Measurements from ENCODE around the gene GABARAP. TPM values are rescaled to one million over a fixed set of nuclear protein-coding genes. Genes with fewer than 3 reads are reported as not detected.

Gene GABARAP
- polyA plus RNA-seq, 1 donor from 2014 or later = 384 TPM

DNA sequence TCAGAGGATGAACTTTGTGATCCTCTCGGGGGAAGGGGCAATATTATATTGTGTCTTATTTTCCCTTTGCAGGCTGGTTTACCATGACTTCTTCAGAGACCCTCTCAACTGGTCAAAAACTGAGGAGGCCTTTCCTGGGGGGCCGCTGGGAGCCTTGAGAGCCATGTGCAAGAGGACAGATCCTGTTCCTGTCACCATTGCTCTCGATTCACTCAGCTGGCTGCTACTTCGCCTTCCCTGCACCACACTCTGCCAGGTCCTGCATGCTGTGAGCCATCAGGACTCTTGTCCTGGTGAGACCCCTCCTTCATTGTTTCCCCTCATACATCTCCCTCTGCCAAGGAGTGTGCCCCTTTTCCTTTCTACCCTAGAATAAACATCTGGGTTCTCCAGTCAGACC is 12.3 kb upstream of the GABARAP start:
- H3K27ac ChIP-seq (ENCODE audit: low read length) = no peak overlapping the region
- no peaks in the 10 kb centered on the region for H3K9me2 ChIP-seq (ENCODE audit: insufficient read depth, low read length)
- no peak overlapping the region for H2AFZ ChIP-seq (ENCODE audit: low read depth, low read length)
- H3K36me3 ChIP-seq (ENCODE audit: insufficient read depth, low read length) = peaks cover 4% of the 10 kb centered on the region
- no peak overlapping the region for H3K4me2 ChIP-seq (ENCODE audit: low read length)
- H3K9ac ChIP-seq (ENCODE audit: low read length) = no peak overlapping the region
- H3F3A ChIP-seq (ENCODE audit: insufficient read depth, low read length, poor library complexity, severe bottlenecking) = no peaks in the 10 kb centered on the region
- H3K4me3 ChIP-seq (ENCODE audit: low read length) = no peak overlapping the region
- peaks cover 6% of the 10 kb centered on the region for H3K27me3 ChIP-seq (ENCODE audit: insufficient read depth, low read depth, low read length)
- H4K20me1 ChIP-seq (ENCODE audit: insufficient read depth) = no peaks in the 10 kb centered on the region
- TF ChIP-seq TAF1 (IDR thresholded peaks at IDR 0.05; ENCODE audit: low read depth) = no peak
- no peak for TF ChIP-seq EZH2 (IDR thresholded peaks at IDR 0.05; ENCODE audit: borderline replicate concordance, insufficient read depth, low read length, poor library complexity, severe bottlenecking)
- no peak for TF ChIP-seq EP300 (conservative IDR thresholded peaks at IDR 0.05; ENCODE audit: poor library complexity, severe bottlenecking)
- no peak for TF ChIP-seq POLR2AphosphoS5 (IDR thresholded peaks at IDR 0.05)
- H3K79me2 ChIP-seq (replicated peaks; ENCODE audit: insufficient read depth, low read length) = peaks cover 30% of the 10 kb centered on the region
- H3K9me3 ChIP-seq (ENCODE audit: low read length) = no peaks in the 10 kb centered on the region

DNA sequence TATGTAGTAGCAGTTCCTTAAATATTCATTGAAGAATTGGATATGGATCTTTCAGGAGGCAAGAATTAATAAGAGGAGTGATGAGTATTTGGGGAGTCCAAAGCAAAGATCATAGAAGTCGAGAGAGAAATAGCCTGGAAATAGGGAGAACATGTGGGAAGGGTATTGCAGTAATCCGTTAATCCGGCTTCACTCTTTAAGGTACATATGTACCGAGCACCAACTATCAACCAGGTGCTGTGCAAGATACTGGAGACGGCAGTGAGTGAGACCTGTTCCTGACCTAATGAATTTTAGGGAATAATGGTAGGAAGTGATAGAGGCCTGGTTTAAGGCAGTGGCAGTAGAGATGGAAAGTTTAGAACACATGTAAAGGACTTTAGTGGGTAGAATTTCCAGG is 10.8 kb upstream of the GABARAP start:
- H3K4me3 ChIP-seq (ENCODE audit: low read length) = peak overlapping the region; percentile 70
- H3F3A ChIP-seq (ENCODE audit: insufficient read depth, low read length, poor library complexity, severe bottlenecking) = no peaks in the 10 kb centered on the region
- H3K27me3 ChIP-seq (ENCODE audit: insufficient read depth, low read depth, low read length) = no peaks in the 10 kb centered on the region
- peak overlapping the region; percentile 88 for H3K9ac ChIP-seq (ENCODE audit: low read length)
- no peak overlapping the region for H2AFZ ChIP-seq (ENCODE audit: low read depth, low read length)
- no peak for TF ChIP-seq MXI1 (conservative IDR thresholded peaks at IDR 0.05; ENCODE audit: poor library complexity, severe bottlenecking)
- TF ChIP-seq EZH2 (IDR thresholded peaks at IDR 0.05; ENCODE audit: borderline replicate concordance, insufficient read depth, low read length, poor library complexity, severe bottlenecking) = no peak
- TF ChIP-seq POLR2AphosphoS5 (IDR thresholded peaks at IDR 0.05) = no peak
- TF ChIP-seq, protein P1, sequence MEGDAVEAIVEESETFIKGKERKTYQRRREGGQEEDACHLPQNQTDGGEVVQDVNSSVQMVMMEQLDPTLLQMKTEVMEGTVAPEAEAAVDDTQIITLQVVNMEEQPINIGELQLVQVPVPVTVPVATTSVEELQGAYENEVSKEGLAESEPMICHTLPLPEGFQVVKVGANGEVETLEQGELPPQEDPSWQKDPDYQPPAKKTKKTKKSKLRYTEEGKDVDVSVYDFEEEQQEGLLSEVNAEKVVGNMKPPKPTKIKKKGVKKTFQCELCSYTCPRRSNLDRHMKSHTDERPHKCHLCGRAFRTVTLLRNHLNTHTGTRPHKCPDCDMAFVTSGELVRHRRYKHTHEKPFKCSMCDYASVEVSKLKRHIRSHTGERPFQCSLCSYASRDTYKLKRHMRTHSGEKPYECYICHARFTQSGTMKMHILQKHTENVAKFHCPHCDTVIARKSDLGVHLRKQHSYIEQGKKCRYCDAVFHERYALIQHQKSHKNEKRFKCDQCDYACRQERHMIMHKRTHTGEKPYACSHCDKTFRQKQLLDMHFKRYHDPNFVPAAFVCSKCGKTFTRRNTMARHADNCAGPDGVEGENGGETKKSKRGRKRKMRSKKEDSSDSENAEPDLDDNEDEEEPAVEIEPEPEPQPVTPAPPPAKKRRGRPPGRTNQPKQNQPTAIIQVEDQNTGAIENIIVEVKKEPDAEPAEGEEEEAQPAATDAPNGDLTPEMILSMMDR (IDR thresholded peaks at IDR 0.05; ENCODE audit: poor library complexity, severe bottlenecking) = no peak
- no peak for TF ChIP-seq RAD21 (conservative IDR thresholded peaks at IDR 0.05)
- no peak for TF ChIP-seq EP300 (conservative IDR thresholded peaks at IDR 0.05; ENCODE audit: poor library complexity, severe bottlenecking)
- no peak for TF ChIP-seq SMC3 (conservative IDR thresholded peaks at IDR 0.05; ENCODE audit: poor library complexity)
- no peak for TF ChIP-seq TAF1 (IDR thresholded peaks at IDR 0.05; ENCODE audit: low read depth)
- TF ChIP-seq, protein P2, sequence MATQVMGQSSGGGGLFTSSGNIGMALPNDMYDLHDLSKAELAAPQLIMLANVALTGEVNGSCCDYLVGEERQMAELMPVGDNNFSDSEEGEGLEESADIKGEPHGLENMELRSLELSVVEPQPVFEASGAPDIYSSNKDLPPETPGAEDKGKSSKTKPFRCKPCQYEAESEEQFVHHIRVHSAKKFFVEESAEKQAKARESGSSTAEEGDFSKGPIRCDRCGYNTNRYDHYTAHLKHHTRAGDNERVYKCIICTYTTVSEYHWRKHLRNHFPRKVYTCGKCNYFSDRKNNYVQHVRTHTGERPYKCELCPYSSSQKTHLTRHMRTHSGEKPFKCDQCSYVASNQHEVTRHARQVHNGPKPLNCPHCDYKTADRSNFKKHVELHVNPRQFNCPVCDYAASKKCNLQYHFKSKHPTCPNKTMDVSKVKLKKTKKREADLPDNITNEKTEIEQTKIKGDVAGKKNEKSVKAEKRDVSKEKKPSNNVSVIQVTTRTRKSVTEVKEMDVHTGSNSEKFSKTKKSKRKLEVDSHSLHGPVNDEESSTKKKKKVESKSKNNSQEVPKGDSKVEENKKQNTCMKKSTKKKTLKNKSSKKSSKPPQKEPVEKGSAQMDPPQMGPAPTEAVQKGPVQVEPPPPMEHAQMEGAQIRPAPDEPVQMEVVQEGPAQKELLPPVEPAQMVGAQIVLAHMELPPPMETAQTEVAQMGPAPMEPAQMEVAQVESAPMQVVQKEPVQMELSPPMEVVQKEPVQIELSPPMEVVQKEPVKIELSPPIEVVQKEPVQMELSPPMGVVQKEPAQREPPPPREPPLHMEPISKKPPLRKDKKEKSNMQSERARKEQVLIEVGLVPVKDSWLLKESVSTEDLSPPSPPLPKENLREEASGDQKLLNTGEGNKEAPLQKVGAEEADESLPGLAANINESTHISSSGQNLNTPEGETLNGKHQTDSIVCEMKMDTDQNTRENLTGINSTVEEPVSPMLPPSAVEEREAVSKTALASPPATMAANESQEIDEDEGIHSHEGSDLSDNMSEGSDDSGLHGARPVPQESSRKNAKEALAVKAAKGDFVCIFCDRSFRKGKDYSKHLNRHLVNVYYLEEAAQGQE (IDR thresholded peaks at IDR 0.05; ENCODE audit: borderline replicate concordance) = no peak
- peak overlapping the region; percentile 97 for H3K27ac ChIP-seq (ENCODE audit: low read length)
- H3K9me3 ChIP-seq (ENCODE audit: low read length) = no peaks in the 10 kb centered on the region
- no peaks in the 10 kb centered on the region for H4K20me1 ChIP-seq (ENCODE audit: insufficient read depth)
- no peaks in the 10 kb centered on the region for H3K36me3 ChIP-seq (ENCODE audit: insufficient read depth, low read length)
- no peaks in the 10 kb centered on the region for H3K9me2 ChIP-seq (ENCODE audit: insufficient read depth, low read length)
- peak overlapping the region; percentile 95 for H3K4me2 ChIP-seq (ENCODE audit: low read length)
- peaks cover 44% of the 10 kb centered on the region for H3K79me2 ChIP-seq (replicated peaks; ENCODE audit: insufficient read depth, low read length)
